GM21576 (cell line): ENCODE data around the gene PSMD2.
"Not testable (repeated sequence)": the region's sequence is repeated elsewhere in the genome, so short reads cannot be mapped to it uniquely, and the experiment has no call there.

Source experiments
- ATAC-seq: cut with Tn5 transposase; IDR thresholded peaks from one replicate; pipeline ENCODE4 v1.9.1; 2021; ENCODE audit warnings: mild to moderate bottlenecking, moderate library complexity; ENCODE audit not compliant: unreplicated experiment

The PSMD2 gene

DNA sequence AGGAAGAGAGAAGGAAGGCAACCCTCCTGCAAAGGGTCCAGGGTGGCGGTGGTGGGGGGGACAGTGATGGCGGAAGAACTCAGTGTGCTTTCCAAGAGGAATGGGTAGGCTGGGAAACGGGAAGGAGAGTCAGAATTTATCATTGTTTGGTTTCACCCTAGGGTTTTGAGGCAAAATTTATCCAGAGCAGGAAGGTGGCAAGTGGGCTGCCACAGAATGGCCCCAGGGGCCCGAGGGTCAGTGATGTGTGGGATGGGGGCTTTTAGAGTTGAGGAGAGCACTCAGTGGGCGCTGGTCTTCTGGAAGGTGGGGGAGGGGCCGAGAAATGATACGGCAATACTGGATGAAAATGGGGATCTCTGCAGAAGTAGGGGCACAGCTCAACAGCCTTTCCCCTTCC is 38.9 kb downstream of the PSMD2 start:
- no peak for ATAC-seq

DNA sequence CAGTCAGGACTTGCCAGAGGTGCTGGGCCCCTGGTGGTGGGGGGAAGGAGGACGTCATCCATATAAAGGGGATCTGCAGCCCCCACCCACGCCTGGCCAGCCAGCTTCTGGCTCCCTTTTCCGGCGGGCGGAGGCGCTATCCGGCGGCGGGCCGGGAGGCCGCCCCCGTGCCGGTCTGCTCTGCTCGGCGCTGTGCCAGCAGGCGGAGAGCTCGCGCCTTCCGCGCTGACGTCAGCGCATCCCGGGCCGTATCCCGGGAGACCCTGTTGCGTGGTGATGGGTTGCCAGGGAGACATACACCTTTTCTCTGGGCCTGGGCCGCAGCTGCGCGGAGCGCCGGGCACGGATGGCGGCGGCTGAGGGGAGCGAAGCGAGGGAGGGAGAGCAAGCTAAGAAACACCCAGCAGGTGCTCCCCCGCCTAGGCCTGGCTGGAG is 39.5 kb downstream of the PSMD2 start:
- no peak for ATAC-seq

DNA sequence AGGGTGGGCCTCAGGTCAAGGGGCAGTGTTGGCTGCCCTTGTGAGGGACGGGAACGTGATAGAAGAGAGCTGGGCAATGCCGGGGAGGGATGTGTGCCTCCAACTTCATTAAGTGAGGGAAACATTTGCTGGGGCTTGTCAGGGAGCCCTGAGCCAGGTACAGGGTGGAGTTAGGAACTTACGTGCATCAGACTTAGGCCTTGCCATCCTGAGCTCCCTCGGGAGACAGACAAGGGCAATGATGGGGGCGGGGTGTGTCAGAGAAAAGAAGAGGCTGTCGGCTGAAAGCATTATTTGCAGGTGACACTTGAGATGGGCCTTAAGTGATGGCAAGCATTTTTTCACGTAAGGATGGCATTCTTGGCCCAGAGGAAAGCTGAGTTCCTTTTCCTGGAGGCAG is 40.0 kb downstream of the PSMD2 start:
- no peak for ATAC-seq

DNA sequence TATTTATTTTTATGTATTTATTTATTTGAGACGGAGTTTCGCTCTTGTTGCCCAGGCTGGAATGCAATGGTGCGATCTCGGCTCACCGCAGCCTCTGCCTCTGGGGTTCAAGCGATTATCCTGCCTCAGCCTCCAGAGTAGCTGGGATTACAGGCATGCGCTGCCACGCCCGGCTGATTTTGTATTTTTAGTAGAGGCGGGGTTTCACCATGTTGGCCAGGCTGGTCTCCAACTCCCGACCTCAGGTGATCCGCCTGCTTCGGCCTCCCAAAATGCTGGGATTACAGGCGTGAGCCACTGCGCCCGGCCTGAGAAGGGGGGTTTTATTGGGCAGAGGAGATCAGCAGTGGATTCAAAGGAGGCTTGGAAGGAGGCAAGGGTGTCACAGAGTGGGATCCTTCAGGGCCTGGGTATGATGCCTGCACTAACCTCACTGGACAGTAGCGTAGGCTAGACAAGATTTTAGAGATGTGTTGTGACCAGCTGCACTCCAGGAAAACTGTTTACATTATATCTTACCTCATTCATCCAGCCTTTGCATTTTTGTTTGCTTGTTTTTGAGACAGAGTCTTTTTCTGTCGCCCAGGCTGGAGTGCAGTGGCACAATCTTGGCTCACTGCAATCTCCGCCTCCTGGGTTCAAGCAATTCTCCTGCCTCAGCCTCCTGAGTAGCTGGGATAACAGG is 40.6 kb downstream of the PSMD2 start:
- ATAC-seq = not testable (repeated sequence)

DNA sequence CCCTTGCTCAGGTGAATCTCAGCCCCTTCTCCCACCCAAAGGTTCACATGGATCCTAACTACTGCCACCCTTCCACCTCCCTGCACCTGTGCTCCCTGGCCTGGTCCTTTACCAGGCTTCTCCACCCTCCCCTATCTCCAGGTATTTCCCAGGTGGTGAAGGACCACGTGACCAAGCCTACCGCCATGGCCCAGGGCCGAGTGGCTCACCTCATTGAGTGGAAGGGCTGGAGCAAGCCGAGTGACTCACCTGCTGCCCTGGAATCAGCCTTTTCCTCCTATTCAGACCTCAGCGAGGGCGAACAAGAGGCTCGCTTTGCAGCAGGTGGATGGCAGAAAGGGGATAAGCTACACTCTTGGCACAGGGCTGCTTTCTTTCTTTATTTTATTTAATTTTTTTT is 42.9 kb downstream of the PSMD2 start:
- no peak for ATAC-seq

DNA sequence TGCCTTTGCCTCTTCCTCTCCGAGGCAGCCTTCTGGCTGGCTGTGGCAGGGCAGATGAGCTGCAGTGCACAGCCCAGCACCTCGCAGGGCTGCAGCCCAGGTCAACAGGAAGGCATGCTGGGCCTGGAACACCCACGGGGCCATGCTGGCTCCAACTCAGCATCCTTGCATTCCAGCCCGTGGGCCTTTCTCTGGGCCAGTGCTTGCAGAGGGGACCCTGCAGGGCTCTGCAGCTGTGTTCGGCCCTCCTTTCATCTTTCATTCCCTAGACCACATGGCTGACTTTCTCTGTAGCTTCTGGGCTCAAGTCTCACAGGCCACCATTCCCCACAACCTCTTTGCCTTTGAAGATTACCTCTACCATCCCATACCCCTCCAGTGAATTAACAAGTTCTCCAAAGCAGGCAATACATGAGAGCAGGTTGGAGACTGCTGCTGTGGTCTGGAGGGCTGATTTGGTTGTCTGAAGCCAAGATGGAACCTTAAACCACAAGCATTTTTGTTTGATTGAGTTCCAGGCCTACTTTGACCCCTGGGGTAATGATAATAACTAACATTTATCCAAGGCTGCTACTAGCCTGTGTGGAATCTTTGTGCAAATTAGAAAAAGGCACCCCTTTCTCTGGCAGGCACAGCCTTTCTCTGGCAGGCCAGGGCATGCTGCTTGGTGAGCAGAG is 44.3 kb downstream of the PSMD2 start:
- ATAC-seq = no peak

DNA sequence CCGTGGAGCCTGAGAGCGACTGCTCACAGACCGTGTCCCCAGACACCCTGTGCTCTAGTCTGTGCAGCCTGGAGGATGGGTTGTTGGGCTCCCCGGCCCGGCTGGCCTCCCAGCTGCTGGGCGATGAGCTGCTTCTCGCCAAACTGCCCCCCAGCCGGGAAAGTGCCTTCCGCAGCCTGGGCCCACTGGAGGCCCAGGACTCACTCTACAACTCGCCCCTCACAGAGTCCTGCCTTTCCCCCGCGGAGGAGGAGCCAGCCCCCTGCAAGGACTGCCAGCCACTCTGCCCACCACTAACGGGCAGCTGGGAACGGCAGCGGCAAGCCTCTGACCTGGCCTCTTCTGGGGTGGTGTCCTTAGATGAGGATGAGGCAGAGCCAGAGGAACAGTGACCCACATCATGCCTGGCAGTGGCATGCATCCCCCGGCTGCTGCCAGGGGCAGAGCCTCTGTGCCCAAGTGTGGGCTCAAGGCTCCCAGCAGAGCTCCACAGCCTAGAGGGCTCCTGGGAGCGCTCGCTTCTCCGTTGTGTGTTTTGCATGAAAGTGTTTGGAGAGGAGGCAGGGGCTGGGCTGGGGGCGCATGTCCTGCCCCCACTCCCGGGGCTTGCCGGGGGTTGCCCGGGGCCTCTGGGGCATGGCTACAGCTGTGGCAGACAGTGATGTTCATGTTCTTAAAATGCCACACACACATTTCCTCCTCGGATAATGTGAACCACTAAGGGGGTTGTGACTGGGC is 45.7 kb downstream of the PSMD2 start:
- no peak for ATAC-seq

DNA sequence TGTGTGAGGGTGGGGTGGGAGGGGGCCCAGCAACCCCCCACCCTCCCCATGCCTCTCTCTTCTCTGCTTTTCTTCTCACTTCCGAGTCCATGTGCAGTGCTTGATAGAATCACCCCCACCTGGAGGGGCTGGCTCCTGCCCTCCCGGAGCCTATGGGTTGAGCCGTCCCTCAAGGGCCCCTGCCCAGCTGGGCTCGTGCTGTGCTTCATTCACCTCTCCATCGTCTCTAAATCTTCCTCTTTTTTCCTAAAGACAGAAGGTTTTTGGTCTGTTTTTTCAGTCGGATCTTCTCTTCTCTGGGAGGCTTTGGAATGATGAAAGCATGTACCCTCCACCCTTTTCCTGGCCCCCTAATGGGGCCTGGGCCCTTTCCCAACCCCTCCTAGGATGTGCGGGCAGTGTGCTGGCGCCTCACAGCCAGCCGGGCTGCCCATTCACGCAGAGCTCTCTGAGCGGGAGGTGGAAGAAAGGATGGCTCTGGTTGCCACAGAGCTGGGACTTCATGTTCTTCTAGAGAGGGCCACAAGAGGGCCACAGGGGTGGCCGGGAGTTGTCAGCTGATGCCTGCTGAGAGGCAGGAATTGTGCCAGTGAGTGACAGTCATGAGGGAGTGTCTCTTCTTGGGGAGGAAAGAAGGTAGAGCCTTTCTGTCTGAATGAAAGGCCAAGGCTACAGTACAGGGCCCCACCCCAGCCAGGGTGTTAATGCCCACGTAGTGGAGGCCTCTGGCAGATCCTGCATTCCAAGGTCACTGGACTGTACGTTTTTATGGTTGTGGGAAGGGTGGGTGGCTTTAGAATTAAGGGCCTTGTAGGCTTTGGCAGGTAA is 46.5 kb downstream of the PSMD2 start:
- ATAC-seq = no peak

DNA sequence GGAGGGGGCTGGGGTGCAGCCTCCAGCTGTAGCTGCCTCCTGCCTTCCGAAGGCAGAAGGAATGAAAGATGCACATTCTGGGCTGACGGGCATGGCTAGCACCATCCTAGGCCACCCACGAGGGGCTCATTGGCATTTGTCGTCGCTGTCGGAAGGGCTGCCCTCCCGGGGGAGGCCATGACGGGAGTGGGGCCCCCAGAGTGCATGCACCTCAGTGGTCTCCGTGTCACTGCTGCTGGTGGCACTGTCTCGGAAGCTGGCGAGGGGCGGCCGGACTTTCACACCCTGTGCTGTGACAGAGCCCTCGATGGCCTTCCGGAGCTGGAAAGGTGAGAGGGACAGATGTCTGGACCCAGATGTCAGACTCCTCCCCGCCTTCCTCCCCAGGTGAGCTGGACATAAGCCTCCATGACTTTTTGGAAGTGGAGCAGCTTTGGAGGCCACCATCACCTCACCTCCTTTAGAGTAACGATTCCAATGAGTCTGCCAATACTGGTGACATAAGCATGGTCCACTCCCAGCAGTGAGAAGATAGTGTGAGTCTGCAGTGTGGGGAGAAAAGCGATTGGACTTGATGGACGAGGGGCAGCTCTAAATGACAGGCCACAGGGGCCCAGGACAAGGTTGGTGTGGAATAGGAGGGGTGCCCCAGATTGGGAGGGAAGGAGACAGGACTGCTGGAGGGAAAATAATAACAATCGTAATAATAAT is 47.6 kb downstream of the PSMD2 start:
- ATAC-seq = no peak

DNA sequence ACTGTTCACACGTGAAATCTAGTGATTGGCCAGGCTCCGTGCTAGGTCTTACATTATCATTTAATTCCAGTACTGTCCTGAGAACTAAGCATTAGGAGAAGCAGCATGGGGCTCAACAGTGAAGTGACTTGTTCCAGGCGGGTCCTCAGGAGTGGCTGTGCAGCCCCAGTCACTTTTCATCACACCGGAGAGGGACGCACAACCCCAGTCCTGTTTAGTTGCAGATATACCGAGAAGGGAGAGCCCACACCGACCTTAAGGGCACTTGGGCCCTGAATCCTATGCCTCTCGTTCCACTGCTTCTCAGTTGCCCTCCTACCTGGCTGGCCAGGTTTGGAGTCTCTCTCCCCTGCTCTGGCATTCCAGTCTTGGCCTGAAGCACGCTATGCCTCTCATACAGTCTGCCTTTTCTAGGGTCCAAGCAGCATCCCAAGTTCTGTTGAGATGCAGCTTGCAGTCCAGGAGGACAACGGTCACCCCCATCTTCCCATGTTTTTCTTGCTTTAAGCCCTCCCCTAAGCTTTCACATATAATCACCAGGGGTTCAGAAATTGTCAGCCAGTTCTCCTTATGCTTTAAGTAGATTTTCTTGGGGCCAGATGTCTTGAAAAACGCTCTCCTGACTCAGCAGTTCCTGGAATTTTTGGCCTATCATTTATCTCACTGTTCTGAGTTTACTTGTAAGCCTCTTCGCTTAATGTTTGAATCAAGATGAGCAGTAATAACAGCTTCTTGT is 48.4 kb downstream of the PSMD2 start:
- no peak for ATAC-seq

DNA sequence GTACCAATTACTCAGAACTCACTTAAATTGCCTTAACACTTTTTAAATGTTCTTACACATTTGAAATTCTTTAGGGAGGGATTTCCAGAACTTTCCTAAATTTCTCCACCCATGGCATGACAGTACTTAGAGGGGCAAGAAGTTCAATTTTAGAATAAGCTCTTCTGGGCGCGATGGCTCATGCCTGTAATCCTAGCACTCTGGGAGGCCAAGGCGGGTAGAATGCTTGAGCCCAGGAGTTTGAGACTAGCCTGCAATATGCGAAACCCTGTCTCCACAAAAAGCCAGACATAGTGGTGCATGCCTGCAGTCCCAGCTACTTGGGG is 49.0 kb downstream of the PSMD2 start:
- no peak for ATAC-seq

DNA sequence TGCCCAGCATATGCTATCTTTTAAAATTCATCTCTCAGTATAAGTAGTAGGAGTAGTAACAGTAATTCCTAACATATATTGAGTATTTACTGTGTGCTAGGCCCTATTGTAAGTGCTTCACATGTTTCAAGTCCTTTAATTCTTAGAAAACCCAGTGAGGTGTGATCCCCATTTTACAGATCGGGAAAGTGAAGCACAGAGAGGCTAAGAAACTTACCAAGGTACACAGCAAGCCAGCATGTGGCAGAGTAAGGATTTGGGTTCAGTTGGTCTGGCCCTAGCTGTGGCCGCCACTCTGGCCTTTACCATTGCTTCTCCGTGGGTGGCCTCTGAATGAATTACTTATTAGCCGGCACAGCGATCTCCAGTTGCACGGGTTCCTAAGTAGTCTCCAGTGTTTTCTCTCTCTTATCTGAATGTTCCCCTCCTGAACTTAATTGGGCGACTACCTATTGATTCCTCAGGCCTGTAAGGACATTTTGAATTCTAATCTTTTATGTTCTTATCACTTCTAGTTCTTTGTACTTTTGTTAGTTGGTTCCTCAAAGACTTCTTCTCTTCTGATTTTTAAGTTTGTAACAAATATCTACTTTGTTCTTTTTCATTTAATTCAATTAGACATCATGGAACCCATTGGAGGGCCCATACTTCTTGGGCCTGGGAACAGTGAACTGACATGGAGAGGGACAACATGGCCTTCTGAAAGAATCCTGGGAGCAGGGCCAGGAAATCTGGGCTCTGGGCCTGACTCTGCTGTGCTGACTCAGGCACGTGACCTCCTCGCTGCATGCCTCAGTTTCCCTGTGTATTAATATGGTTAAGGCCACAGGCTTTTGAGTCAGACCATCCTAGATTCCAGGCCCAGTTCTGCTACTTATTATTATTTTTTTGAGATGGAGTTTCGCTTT is 50.8 kb downstream of the PSMD2 start:
- no peak for ATAC-seq

DNA sequence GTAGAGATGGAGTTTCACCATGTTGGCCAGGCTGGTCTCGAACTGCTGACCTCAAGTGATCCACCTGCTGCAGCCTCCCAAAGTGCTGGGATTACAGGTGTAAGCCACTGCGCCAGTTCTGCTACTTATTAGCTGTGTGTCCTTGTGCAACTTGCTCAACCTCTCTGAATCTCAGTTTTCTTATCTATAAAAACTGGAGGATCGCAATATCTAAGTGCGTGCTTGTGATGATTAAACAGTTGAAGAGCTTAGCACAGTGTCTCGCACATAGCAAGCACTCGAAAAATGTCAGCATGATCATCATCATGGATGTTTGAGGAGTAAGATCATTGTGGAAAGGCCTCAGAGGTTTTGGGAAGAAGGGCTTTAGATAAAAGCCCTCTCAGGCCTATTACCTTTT is 51.6 kb downstream of the PSMD2 start:
- ATAC-seq = no peak

DNA sequence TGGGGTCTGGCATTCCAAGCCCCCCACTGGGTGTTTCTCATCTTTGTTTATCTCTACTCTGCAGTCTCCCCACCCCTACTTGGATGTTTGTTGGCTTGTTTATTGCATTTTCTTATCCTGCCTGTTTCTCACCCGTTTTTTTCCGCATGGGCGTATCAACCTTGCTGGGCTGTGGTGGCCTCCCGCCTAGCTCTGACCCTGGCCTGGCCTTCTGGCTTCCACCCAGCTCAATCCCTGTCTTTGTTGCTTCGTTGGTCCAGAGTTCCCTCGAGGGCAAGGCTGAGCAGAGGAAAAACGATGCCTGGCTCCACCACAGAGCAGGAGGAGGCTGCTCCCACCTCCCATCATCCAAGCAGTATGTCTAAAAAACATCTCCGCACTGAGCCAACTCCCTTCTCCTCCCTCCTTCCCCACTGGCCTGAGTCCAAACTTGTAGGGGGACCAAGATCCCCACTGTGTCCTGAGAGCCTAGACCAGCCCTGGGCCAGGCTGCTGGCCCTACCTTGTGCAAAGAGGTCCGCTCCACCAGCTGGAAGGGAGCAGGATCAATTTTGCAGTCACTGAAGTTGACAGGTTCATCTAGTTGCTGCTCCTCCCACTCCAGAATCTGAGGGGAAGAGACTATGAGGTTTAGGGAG is 52.6 kb downstream of the PSMD2 start:
- no peak for ATAC-seq

DNA sequence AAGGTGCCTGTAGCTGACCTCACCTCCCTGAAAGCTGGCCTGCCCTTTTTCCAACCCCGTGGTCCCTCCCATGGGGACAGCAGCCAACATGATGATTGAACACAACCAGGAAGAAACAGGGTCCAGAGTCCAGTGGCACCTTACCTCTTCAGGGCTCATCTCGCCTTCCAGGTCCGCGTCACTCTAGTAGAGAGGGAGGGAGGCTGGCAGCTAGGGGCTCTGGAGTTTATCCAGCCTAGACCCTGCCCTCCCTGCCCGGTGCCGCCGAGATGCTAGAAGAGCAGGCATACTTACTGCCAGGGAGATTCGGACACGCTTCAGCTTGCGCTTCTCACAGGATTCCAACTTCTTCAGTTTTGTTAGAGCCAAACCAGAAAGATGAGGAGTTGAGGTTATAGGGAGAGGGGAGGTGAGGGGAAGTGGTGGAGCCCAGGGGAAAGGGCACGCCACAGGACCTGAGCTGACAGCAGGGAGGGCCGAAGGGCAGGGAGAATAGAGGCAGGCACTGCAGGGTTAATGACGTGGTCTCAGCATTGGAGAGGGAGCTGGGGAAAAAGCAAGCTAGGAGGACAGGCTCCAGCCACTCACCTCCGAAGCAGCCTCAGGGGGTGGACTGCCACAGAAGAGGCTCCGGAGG is 53.2 kb downstream of the PSMD2 start:
- ATAC-seq = no peak

DNA sequence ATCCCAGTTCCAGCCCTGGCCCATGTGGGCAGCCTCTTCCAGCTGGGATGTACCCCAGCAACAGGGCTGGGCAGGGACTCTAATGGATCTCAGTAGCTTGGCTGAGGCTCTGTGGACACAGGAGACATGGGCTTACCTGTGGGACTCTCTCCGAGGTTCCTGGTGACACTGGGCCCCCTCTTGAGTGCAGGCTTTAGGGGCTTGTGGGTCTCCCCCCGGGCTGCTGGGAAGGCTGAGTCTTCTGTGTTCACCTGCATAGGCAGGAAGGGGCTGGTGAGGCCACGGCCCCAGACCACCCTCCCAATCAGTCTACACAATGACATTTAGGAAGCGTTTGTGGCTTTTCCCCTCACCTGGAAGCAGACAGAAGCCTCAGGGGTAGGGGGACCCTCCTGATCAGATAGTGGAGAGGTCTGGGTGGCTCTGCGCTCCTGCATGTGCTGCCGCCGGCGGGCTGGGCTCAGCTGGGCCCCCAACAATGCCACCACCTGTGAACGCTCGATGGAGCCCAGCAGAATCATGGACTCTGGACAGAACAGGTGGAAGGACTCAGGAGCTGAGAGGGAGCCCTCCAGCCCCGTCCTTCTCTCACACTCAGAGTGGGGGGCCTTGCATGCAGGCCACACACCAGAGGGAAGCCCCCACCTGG is 54.0 kb downstream of the PSMD2 start:
- ATAC-seq = no peak

DNA sequence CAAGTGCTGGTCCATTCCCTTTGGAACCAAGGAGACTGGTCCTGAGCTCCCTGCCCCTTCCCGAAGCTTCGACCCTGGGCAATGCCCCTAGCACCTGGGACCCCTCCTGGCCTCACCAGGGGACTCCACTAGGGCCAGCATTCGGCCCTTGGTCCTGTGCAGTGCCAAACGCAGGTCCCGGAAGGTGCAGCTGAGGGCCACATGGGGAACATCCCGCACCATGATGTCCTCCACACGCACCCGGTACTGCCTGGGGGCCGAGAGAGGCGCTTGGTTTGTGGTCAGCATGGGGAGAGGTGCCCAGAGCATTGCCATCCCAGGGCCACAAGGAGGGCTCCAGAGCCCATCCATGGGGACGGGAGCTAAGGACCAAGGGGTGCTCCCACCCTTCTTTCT is 54.5 kb downstream of the PSMD2 start:
- ATAC-seq = no peak
